ENCODE results near the gene SPEF1.
"Not testable (repeated sequence)": the region's sequence is repeated elsewhere in the genome, so short reads cannot be mapped to it uniquely, and the experiment has no call there.

The SPEF1 gene

DNA sequence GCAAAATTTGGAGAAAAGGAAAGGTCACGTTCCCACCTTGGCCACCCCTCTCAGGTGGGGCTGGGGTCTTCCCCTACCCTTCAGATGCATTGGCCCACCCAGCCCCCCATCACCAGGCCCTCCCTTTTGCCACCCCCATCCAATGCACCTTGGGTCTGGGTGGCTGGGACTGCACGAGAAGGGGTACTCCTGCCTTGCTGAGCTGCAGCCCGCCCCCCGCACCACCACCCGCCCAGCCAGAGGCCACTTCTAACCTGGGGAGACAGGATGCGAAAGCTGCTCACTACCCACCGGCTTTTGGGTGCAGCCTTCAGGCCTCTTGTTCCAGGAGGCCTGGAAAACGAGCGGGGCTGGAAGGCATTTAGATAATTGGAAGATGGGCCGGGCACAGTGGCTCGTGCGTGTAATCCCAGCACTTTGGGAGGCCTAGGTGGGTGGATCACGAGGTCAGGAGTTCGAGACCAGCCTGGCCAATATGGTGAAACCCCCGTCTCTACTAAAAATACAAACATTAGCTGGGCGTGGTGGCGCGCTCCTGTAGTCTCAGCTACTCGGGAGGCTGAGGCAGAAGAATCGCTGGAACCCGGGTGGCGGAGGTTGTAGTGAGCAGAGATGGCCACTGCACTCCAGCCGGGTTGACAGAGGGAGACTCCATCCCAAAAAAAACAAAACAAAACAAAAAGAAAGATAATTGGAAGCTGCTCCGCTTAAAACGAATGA, 13.6 kb upstream of the SPEF1 start:
- H3K27me3 ChIP-seq (ENCODE audit: insufficient read depth, low read depth): no peaks in the 10 kb centered on the region
- TF ChIP-seq, protein P1, sequence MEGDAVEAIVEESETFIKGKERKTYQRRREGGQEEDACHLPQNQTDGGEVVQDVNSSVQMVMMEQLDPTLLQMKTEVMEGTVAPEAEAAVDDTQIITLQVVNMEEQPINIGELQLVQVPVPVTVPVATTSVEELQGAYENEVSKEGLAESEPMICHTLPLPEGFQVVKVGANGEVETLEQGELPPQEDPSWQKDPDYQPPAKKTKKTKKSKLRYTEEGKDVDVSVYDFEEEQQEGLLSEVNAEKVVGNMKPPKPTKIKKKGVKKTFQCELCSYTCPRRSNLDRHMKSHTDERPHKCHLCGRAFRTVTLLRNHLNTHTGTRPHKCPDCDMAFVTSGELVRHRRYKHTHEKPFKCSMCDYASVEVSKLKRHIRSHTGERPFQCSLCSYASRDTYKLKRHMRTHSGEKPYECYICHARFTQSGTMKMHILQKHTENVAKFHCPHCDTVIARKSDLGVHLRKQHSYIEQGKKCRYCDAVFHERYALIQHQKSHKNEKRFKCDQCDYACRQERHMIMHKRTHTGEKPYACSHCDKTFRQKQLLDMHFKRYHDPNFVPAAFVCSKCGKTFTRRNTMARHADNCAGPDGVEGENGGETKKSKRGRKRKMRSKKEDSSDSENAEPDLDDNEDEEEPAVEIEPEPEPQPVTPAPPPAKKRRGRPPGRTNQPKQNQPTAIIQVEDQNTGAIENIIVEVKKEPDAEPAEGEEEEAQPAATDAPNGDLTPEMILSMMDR (conservative IDR thresholded peaks at IDR 0.05; ENCODE audit: low read depth, low read length): no peak
- H2AFZ ChIP-seq (ENCODE audit: low read depth): peak overlapping the region; percentile 79; the same call in 1 of the 2 replicates
- no peak overlapping the region for H3K4me3 ChIP-seq (IDR thresholded peaks at IDR 0.05; ENCODE audit: insufficient read depth, low read depth, low read length)
- H3K27ac ChIP-seq: no peak overlapping the region
- peaks cover 7% of the 10 kb centered on the region; the same call in 1 of the 2 replicates for H3K79me2 ChIP-seq (ENCODE audit: insufficient read depth, low read depth)
- H4K20me1 ChIP-seq (ENCODE audit: insufficient read depth): no peaks in the 10 kb centered on the region
- H3K36me3 ChIP-seq (ENCODE audit: insufficient read depth): no peaks in the 10 kb centered on the region
- H3K4me2 ChIP-seq: peak overlapping the region; percentile 51; the same call in 1 of the 2 replicates
- peaks cover 17% of the 10 kb centered on the region for H3K4me1 ChIP-seq (ENCODE audit: low read depth, poor library complexity, severe bottlenecking)
- no peak overlapping the region for H3K9ac ChIP-seq

DNA sequence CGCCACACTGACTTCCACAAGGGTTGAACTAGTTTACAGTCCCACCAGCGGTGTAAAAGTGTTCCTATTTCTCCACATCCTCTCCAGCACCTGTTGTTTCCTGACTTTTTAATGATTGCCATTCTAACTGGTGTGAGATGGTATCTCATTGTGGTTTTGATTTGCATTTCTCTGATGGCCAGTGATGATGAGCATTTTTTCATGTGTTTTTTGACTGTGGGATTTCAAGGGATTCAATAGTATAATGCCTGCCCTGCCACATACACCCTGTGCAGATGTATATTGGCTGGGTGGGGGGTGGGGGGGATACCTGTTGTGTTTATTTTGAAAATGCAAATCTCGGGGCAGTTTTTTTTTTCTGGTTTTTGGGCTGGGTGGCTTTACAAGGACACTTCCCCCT, 12.9 kb upstream of the SPEF1 start:
- H3K4me2 ChIP-seq; H3K27ac ChIP-seq; H3K36me3 ChIP-seq (ENCODE audit: insufficient read depth); H3K27me3 ChIP-seq (ENCODE audit: insufficient read depth, low read depth); H4K20me1 ChIP-seq (ENCODE audit: insufficient read depth); H3K9ac ChIP-seq; H3K79me2 ChIP-seq (ENCODE audit: insufficient read depth, low read depth); H3K4me3 ChIP-seq (IDR thresholded peaks at IDR 0.05; ENCODE audit: insufficient read depth, low read depth, low read length); H2AFZ ChIP-seq (ENCODE audit: low read depth): not testable (repeated sequence)
- H3K4me1 ChIP-seq (ENCODE audit: low read depth, poor library complexity, severe bottlenecking): peaks cover 10% of the 10 kb centered on the region

DNA sequence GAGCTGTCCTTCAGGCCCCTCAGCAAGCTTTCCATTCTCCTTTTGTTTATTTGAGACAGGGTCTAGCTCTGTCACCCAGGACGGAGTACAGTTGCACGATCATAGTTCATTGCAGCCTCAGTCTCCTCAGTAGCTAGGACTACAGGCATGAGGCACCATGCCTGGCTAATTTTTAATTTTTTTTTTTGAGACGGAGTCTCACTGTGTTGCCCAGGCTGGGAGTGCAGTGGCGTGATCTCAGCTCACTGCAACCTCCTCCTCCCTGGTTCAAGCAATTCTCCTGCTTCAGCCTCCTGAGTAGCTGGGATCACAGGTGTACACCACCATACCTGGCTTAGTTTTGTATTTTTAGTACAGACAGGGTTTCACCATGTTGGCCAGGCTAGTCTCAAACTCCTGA, 8.0 kb upstream of the SPEF1 start:
- not testable (repeated sequence) for H3K27ac ChIP-seq; H2AFZ ChIP-seq (ENCODE audit: low read depth); H3K4me2 ChIP-seq; H4K20me1 ChIP-seq (ENCODE audit: insufficient read depth); H3K9ac ChIP-seq; H3K4me1 ChIP-seq (ENCODE audit: low read depth, poor library complexity, severe bottlenecking); H3K79me2 ChIP-seq (ENCODE audit: insufficient read depth, low read depth); H3K27me3 ChIP-seq (ENCODE audit: insufficient read depth, low read depth); H3K4me3 ChIP-seq (IDR thresholded peaks at IDR 0.05; ENCODE audit: insufficient read depth, low read depth, low read length); H3K36me3 ChIP-seq (ENCODE audit: insufficient read depth)

DNA sequence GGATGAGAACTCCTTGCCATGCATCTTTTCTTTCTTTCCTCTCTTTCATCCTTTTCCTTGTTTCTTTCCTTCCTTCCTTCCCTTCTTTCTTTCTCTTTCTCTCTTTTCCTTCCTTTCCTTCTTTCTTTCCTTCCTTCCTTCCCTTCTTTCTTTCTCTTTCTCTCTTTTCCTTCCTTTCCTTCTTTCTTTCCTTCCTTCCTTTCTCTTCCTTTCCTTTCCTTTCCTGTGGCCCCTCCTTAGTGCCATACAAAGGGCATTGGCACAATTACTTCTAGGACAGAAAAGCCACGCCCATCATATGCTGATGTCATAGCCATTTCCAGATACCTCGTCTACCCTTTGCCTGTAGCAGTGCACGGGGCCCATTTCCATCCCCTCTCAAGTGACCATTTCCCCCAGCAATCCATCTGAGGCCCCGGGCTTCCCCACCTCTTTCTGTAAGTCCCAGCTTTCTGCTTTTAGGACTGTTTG, 7.5 kb upstream of the SPEF1 start:
- Histone ChIP-seq H3K9ac (no peak overlapping the region), H3K4me2 (no peak overlapping the region), H3K4me1 (ENCODE audit: low read depth, poor library complexity, severe bottlenecking) (no peaks in the 10 kb centered on the region), H3K27ac (no peak overlapping the region), H3K27me3 (ENCODE audit: insufficient read depth, low read depth) (no peaks in the 10 kb centered on the region), H4K20me1 (ENCODE audit: insufficient read depth) (no peaks in the 10 kb centered on the region), H3K79me2 (ENCODE audit: insufficient read depth, low read depth) (no peaks in the 10 kb centered on the region), H3K36me3 (ENCODE audit: insufficient read depth) (no peaks in the 10 kb centered on the region), H2AFZ (ENCODE audit: low read depth) (no peak overlapping the region), H3K4me3 (IDR thresholded peaks at IDR 0.05; ENCODE audit: insufficient read depth, low read depth, low read length) (no peak overlapping the region)
- TF ChIP-seq, protein P1 (conservative IDR thresholded peaks at IDR 0.05; ENCODE audit: low read depth, low read length): no peak

DNA sequence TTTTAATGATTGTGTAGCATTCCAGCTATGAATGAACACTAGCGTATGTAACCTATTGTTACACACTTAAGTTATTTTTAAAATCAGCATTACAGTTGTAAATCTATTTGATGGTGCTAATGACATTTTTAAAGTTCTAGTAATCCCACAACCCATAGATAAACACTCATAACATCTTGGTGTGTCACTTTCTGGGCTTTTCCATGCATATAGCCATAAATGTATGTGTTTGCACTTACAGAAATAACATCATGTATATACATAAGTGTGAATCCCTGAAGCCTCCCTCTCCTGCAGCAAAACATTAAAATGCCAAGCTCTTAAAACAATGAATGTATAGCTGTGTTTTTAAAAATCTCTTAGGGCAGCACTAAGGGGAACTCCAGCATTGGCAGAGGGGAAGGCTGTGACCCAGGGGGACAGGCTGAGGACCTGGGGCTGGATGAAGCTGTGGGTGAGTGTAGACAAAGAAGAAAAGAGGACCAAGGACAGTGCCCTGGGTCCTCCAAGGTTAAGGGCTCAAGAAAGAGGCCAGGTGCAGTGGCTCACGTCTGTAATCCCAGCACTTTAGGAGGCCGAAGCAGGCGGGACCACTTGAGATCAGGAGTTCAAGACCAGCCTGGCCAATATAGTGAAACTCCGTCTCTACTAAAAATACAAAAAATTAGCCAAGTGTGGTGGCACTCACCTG, 6.2 kb upstream of the SPEF1 start:
- H3K9ac ChIP-seq: no peak overlapping the region
- no peaks in the 10 kb centered on the region for H4K20me1 ChIP-seq (ENCODE audit: insufficient read depth)
- H3K4me2 ChIP-seq: peak overlapping the region; percentile 66
- H3K36me3 ChIP-seq (ENCODE audit: insufficient read depth): no peaks in the 10 kb centered on the region
- H3K4me1 ChIP-seq (ENCODE audit: low read depth, poor library complexity, severe bottlenecking): no peaks in the 10 kb centered on the region
- no peaks in the 10 kb centered on the region for H3K27me3 ChIP-seq (ENCODE audit: insufficient read depth, low read depth)
- H3K4me3 ChIP-seq (IDR thresholded peaks at IDR 0.05; ENCODE audit: insufficient read depth, low read depth, low read length): no peak overlapping the region
- no peaks in the 10 kb centered on the region for H3K79me2 ChIP-seq (ENCODE audit: insufficient read depth, low read depth)
- peak overlapping the region; percentile 44 for H2AFZ ChIP-seq (ENCODE audit: low read depth)
- TF ChIP-seq, protein P1 (conservative IDR thresholded peaks at IDR 0.05; ENCODE audit: low read depth, low read length): no peak
- no peak overlapping the region for H3K27ac ChIP-seq
